Measurements from ENCODE around the gene MANBA. TPM values are rescaled to one million over a fixed set of nuclear protein-coding genes. Genes with fewer than 3 reads are reported as not detected.

The MANBA gene
- total RNA-seq, 1 donor from 2014 or later = 9.7 TPM

- no peak for TF ChIP-seq CTCF (IDR thresholded peaks at IDR 0.05)
- H3K36me3 ChIP-seq = peaks cover 19 to 45% of the 10 kb centered on the region in 2 donors
- no peak for DNase-seq (ENCODE audit: low spot score in 2 of 2)
- H3K27ac ChIP-seq = no peak overlapping the region
- intact Hi-C loops (cut with DNase I) = no loop called here
- no peaks in the 10 kb centered on the region for H3K4me1 ChIP-seq
- no peaks in the 10 kb centered on the region for H3K9me3 ChIP-seq
- no peaks in the 10 kb centered on the region for H3K27me3 ChIP-seq
- no peak overlapping the region for H3K4me3 ChIP-seq
Observed at GRCh38 chr4:102592256-102592655, 168.5 kb downstream of the MANBA start.

- H3K9me3 ChIP-seq = no peaks in the 10 kb centered on the region
- no peaks in the 10 kb centered on the region for H3K4me1 ChIP-seq
- no peak for TF ChIP-seq CTCF (IDR thresholded peaks at IDR 0.05)
- no peak overlapping the region for H3K4me3 ChIP-seq
- H3K27me3 ChIP-seq = no peaks in the 10 kb centered on the region
- DNase-seq (ENCODE audit: low spot score in 2 of 2) = no peak
- intact Hi-C loops (cut with DNase I) = no loop called here
- peaks cover 21 to 43% of the 10 kb centered on the region in 2 donors for H3K36me3 ChIP-seq
- no peak overlapping the region for H3K27ac ChIP-seq
Observed at GRCh38 chr4:102589743-102590142, 171.0 kb downstream of the MANBA start.

GRCh38 chr4:102586644-102587021, 174.1 kb downstream of the MANBA start:
- Histone ChIP-seq H3K4me1 (no peaks in the 10 kb centered on the region), H3K9me3 (no peaks in the 10 kb centered on the region), H3K4me3 (no peak overlapping the region), H3K36me3 (peaks cover 17 to 66% of the 10 kb centered on the region in 2 donors), H3K27ac (no peak overlapping the region), H3K27me3 (no peaks in the 10 kb centered on the region)
- intact Hi-C loops (cut with DNase I) = no loop called here
- DNase-seq (ENCODE audit: low spot score in 2 of 2) = no peak
- TF ChIP-seq CTCF (IDR thresholded peaks at IDR 0.05) = no peak

GRCh38 chr4:102586002-102586643, 174.6 kb downstream of the MANBA start:
- Histone ChIP-seq H3K27ac (no peak overlapping the region), H3K9me3 (no peaks in the 10 kb centered on the region), H3K4me3 (no peak overlapping the region), H3K27me3 (no peaks in the 10 kb centered on the region), H3K4me1 (no peaks in the 10 kb centered on the region), H3K36me3 (peaks cover 18 to 71% of the 10 kb centered on the region in 2 donors)
- DNase-seq (ENCODE audit: low spot score in 2 of 2) = no peak
- no peak for TF ChIP-seq CTCF (IDR thresholded peaks at IDR 0.05)
- intact Hi-C loops (cut with DNase I) = no loop called here

GRCh38 chr4:102585329-102585728, 175.4 kb downstream of the MANBA start:
- intact Hi-C loops (cut with DNase I) = no loop called here
- no peak overlapping the region for H3K27ac ChIP-seq
- no peak for TF ChIP-seq CTCF (IDR thresholded peaks at IDR 0.05)
- no peaks in the 10 kb centered on the region for H3K27me3 ChIP-seq
- DNase-seq (ENCODE audit: low spot score in 2 of 2) = no peak
- no peaks in the 10 kb centered on the region for H3K9me3 ChIP-seq
- peaks cover 17 to 75% of the 10 kb centered on the region in 2 donors for H3K36me3 ChIP-seq
- no peaks in the 10 kb centered on the region for H3K4me1 ChIP-seq
- H3K4me3 ChIP-seq = no peak overlapping the region

- Histone ChIP-seq H3K4me1 (no peaks in the 10 kb centered on the region), H3K36me3 (peaks cover 17 to 72% of the 10 kb centered on the region in 2 donors), H3K9me3 (no peaks in the 10 kb centered on the region), H3K4me3 (no peak overlapping the region), H3K27me3 (no peaks in the 10 kb centered on the region), H3K27ac (no peak overlapping the region)
- intact Hi-C loops (cut with DNase I) = no loop called here
- TF ChIP-seq CTCF (IDR thresholded peaks at IDR 0.05) = no peak
- DNase-seq (ENCODE audit: low spot score in 2 of 2) = no peak
Observed at GRCh38 chr4:102584091-102584490, 176.7 kb downstream of the MANBA start.

Data from ascending aorta (tissue), 2 donors.